ENCODE data around the gene MAGI1. TPM values are rescaled to one million over a fixed set of nuclear protein-coding genes. Genes with fewer than 3 reads are reported as not detected.

The MAGI1 gene
- total RNA-seq, 4 donors from 2014 or later, result 42.4 to 71.6 (median 50.2) TPM

DNA sequence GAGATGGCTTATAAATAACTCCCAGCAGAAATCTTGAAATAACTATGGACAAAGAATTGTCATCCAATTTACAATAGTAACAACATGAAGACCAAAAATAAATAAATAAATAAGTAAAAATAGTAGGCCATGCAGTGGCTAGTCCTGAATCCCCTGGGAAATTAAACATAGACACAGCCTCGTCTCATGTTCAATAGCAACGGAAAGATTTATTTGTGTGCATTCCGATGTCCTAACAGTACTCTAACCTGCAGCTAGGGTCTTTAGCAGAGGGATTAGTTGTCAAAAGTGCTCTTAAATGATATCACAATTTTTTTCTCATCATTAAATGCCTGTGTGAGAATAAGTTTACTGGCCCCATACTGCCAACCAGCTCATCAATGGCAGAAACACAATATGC is 474.2 kb downstream of the MAGI1 start:
- TF ChIP-seq POLR2A (IDR thresholded peaks at IDR 0.05), result no peak
- TF ChIP-seq, protein P1, sequence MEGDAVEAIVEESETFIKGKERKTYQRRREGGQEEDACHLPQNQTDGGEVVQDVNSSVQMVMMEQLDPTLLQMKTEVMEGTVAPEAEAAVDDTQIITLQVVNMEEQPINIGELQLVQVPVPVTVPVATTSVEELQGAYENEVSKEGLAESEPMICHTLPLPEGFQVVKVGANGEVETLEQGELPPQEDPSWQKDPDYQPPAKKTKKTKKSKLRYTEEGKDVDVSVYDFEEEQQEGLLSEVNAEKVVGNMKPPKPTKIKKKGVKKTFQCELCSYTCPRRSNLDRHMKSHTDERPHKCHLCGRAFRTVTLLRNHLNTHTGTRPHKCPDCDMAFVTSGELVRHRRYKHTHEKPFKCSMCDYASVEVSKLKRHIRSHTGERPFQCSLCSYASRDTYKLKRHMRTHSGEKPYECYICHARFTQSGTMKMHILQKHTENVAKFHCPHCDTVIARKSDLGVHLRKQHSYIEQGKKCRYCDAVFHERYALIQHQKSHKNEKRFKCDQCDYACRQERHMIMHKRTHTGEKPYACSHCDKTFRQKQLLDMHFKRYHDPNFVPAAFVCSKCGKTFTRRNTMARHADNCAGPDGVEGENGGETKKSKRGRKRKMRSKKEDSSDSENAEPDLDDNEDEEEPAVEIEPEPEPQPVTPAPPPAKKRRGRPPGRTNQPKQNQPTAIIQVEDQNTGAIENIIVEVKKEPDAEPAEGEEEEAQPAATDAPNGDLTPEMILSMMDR (IDR thresholded peaks at IDR 0.05), result no peak
- 80 to 85% methylated on average over 3 of the region's 3 CpGs for WGBS, 2 donors
- H3K4me3 ChIP-seq (ENCODE audit: low read depth, poor library complexity, severe bottlenecking), result no peak overlapping the region
- intact Hi-C loops (cut with DNase I; ENCODE audit: low total_unique reads), result no loop called here
- DNase-seq (ENCODE audit: low spot score in 2 of 2), result no peak

DNA sequence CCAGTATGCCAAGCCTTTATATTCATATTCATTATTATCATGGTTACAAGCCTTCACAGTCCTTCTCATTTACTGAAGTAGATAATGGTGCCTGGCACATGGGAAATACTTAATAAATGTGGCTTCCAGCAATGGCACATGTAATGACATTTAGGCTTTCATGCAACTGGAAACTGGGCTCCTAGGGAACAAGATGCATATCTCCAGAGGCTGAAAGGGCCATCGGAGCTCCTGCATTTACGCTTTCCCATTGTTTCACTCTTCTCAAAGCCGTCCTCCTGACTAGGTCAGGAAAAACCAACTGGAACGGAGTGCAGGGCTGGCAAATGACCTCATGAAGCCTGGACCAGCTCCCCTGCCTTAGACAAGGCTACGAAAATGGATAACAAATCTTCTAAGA is 474.9 kb downstream of the MAGI1 start:
- intact Hi-C loops (cut with DNase I; ENCODE audit: low total_unique reads), result no loop called here
- TF ChIP-seq, protein P1 (IDR thresholded peaks at IDR 0.05), result no peak
- no peak for TF ChIP-seq POLR2A (IDR thresholded peaks at IDR 0.05)
- no peak for DNase-seq (ENCODE audit: low spot score in 2 of 2)
- WGBS, 2 donors, result 84 to 90% methylated on average over 5 of the region's 5 CpGs
- no peak overlapping the region for H3K4me3 ChIP-seq (ENCODE audit: low read depth, poor library complexity, severe bottlenecking)

GRCh38 chr3:65562447-65562846 is 476.3 kb downstream of the MAGI1 start:
- WGBS, 2 donors, result 92 to 94% methylated on average over 2 of the region's 2 CpGs
- intact Hi-C loops (cut with DNase I; ENCODE audit: low total_unique reads), result no loop called here
- DNase-seq (ENCODE audit: low spot score in 2 of 2), result no peak

GRCh38 chr3:65561617-65562016 is 477.1 kb downstream of the MAGI1 start:
- TF ChIP-seq, protein P1 (IDR thresholded peaks at IDR 0.05), result no peak
- TF ChIP-seq POLR2A (IDR thresholded peaks at IDR 0.05), result no peak
- intact Hi-C loops (cut with DNase I; ENCODE audit: low total_unique reads), result no loop called here

More at GRCh38 chr3:65562447-65562846, 476.3 kb downstream of the MAGI1 start:
- TF ChIP-seq POLR2A (IDR thresholded peaks at IDR 0.05), result no peak
- TF ChIP-seq, protein P1 (IDR thresholded peaks at IDR 0.05), result no peak
- H3K4me3 ChIP-seq (ENCODE audit: low read depth, poor library complexity, severe bottlenecking), result no peak overlapping the region

DNA sequence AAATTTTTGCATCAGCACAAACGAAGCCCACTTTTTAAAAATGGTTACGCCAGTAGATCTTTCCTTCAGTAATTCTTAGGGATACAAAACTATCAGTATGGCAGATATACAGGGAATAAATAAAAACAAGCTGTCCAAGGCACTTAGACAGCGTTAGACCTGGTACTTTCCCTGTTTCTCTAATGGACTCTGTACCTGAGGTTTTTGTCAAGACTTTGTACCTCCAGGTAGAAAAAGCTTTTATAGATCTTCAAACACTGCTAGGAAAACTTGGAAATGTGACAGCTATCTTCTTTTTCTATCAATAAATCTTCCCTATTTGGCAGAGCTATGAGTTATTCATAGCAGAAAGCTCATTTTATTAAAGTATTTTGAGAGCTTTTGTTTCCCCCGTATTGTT is 477.8 kb downstream of the MAGI1 start:
- 58 to 62% methylated on average over 4 of the region's 4 CpGs for WGBS, 2 donors
- H3K4me3 ChIP-seq (ENCODE audit: low read depth, poor library complexity, severe bottlenecking), result no peak overlapping the region
- DNase-seq (ENCODE audit: low spot score in 2 of 2), result no peak
- intact Hi-C loops (cut with DNase I; ENCODE audit: low total_unique reads), result no loop called here
- TF ChIP-seq, protein P1 (IDR thresholded peaks at IDR 0.05), result no peak
- no peak for TF ChIP-seq POLR2A (IDR thresholded peaks at IDR 0.05)

More at GRCh38 chr3:65561617-65562016, 477.1 kb downstream of the MAGI1 start:
- WGBS, 2 donors, result 70 to 83% methylated on average over 3 of the region's 3 CpGs
- no peak overlapping the region for H3K4me3 ChIP-seq (ENCODE audit: low read depth, poor library complexity, severe bottlenecking)
- no peak for DNase-seq (ENCODE audit: low spot score in 2 of 2)

DNA sequence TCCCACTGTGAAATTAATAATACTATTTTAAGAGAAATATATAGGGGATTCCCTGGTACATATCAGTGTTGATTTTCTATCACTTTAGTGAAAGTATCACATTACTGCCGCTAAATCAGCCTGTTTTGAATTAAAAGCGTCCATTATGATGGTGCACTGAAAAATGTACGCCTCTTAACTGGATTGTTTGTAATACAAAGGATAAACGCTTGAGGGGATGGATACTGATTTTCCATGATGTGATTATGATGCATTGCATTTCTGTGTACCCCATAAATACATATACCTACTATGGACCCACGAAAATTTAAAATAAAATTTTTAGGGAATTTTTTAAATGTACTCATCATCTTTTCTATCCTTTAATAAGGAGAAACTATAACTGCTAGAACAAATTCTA is 478.6 kb downstream of the MAGI1 start:
- intact Hi-C loops (cut with DNase I; ENCODE audit: low total_unique reads), result no loop called here
- WGBS, 2 donors, result 75 to 76% methylated on average over 5 of the region's 5 CpGs
- no peak overlapping the region for H3K4me3 ChIP-seq (ENCODE audit: low read depth, poor library complexity, severe bottlenecking)
- DNase-seq (ENCODE audit: low spot score in 2 of 2), result no peak
- TF ChIP-seq POLR2A (IDR thresholded peaks at IDR 0.05), result no peak
- TF ChIP-seq, protein P1 (IDR thresholded peaks at IDR 0.05), result no peak

Measured in lower leg skin (tissue), 4 donors.